ENCODE data around the gene PARD6G. TPM values are rescaled to one million over a fixed set of nuclear protein-coding genes. Genes with fewer than 3 reads are reported as not detected.

The PARD6G gene
- total RNA-seq, 4 donors from 2014 or later: 4.6 to 15.9 (median 11.9) TPM

DNA sequence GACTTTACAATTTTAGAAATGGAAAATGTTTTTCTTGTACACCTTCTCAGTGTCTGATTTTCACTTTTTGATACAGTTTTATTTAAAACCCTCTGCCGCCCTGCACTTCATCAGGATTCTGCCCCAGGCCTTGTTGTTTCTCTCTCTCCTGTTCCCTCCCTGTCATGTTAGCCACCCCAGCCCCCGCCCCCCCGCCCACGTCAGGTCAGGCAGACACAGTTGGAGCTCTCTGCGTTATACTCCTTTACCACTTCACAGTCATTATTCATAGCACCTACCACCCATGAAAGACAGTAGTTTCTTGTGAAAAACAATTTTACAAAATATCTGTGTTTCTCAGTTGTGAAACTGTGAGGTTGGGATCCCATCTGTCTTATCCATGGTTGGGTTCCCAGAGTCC is 116.8 kb downstream of the PARD6G start:
- no peak overlapping the region for H3K4me3 ChIP-seq
- intact Hi-C loops (cut with DNase I; ENCODE audit: low total_unique reads): no loop called here
- TF ChIP-seq POLR2A (IDR thresholded peaks at IDR 0.05): no peak
- TF ChIP-seq CTCF (IDR thresholded peaks at IDR 0.05): no peak
- DNase-seq: no peak
- no peak overlapping the region for H3K27ac ChIP-seq
- no peaks in the 10 kb centered on the region for H3K9me3 ChIP-seq
- no peaks in the 10 kb centered on the region for H3K36me3 ChIP-seq
- no peaks in the 10 kb centered on the region for H3K4me1 ChIP-seq
- no peaks in the 10 kb centered on the region for H3K27me3 ChIP-seq

- Histone ChIP-seq H3K4me1 (no peaks in the 10 kb centered on the region), H3K9me3 (no peaks in the 10 kb centered on the region), H3K27me3 (no peaks in the 10 kb centered on the region), H3K27ac (no peak overlapping the region), H3K36me3 (no peaks in the 10 kb centered on the region), H3K4me3 (no peak overlapping the region)
- TF ChIP-seq POLR2A (IDR thresholded peaks at IDR 0.05) (no peak), CTCF (IDR thresholded peaks at IDR 0.05) (no peak)
- no peak for DNase-seq
- intact Hi-C loops (cut with DNase I; ENCODE audit: low total_unique reads): no loop called here
Observed at GRCh38 chr18:80129672-80130367, 117.5 kb downstream of the PARD6G start.

GRCh38 chr18:80127635-80128034 is 119.7 kb downstream of the PARD6G start:
- Histone ChIP-seq H3K27ac (no peak overlapping the region), H3K27me3 (no peaks in the 10 kb centered on the region), H3K36me3 (no peaks in the 10 kb centered on the region), H3K4me1 (no peaks in the 10 kb centered on the region), H3K9me3 (no peaks in the 10 kb centered on the region), H3K4me3 (no peak overlapping the region)
- DNase-seq: no peak
- intact Hi-C loops (cut with DNase I; ENCODE audit: low total_unique reads): no loop called here
- no peak for TF ChIP-seq POLR2A (IDR thresholded peaks at IDR 0.05)

- no peaks in the 10 kb centered on the region for H3K4me1 ChIP-seq
- no peak overlapping the region for H3K27ac ChIP-seq
- H3K4me3 ChIP-seq: no peak overlapping the region
- no peaks in the 10 kb centered on the region for H3K9me3 ChIP-seq
- intact Hi-C loops (cut with DNase I; ENCODE audit: low total_unique reads): no loop called here
- no peaks in the 10 kb centered on the region for H3K36me3 ChIP-seq
- DNase-seq: no peak
- TF ChIP-seq POLR2A (IDR thresholded peaks at IDR 0.05): no peak
- H3K27me3 ChIP-seq: no peaks in the 10 kb centered on the region
Observed at GRCh38 chr18:80126797-80127196, 120.5 kb downstream of the PARD6G start.

DNA sequence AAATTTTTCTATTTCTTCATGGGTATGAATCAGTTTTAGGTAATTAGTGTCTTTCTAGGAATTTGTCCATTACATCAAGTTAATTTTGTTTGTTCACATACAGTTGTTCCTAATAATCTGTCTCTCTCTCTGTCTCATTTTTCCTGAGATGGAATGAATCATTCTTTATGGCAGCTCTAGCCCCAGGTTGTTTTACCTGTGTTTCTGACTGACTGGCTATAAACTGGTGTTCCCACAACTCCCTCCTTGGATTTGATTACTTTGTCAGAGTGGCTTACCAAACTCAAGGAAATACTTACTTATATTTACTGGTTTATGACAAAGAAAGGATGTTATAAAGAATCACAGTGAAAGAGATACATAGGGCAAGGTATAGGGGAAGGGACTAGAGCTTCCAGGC is 123.2 kb downstream of the PARD6G start:
- Histone ChIP-seq H3K27me3 (no peaks in the 10 kb centered on the region), H3K4me3 (no peak overlapping the region), H3K9me3 (no peaks in the 10 kb centered on the region), H3K27ac (no peak overlapping the region), H3K36me3 (no peaks in the 10 kb centered on the region), H3K4me1 (no peaks in the 10 kb centered on the region)
- intact Hi-C loops (cut with DNase I; ENCODE audit: low total_unique reads): no loop called here
- TF ChIP-seq CTCF (IDR thresholded peaks at IDR 0.05) (no peak), POLR2A (IDR thresholded peaks at IDR 0.05) (no peak)
- no peak for DNase-seq

DNA sequence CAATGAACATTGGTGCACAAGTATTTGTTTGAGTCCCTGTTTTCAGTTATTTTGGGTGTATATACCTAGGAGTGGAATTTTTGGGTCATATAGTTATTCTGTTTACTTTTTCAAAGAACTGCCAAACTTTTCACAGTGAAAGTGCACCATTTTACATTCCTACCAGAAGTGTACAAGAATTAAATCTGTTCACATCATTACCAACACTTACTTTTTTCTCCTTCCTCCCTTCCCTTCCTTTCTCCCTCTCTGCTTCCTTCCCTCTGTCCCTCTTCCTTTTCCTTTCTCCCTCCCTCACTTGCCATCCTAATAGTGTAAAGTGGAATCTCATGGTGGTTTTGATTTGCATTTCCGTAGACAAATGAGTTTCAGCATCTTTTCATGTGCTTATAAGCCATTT is 126.4 kb downstream of the PARD6G start:
- Histone ChIP-seq H3K27me3 (no peaks in the 10 kb centered on the region), H3K27ac (no peak overlapping the region), H3K9me3 (no peaks in the 10 kb centered on the region), H3K4me3 (no peak overlapping the region), H3K4me1 (no peaks in the 10 kb centered on the region), H3K36me3 (no peaks in the 10 kb centered on the region)
- no peak for TF ChIP-seq POLR2A (IDR thresholded peaks at IDR 0.05)
- no peak for TF ChIP-seq CTCF (IDR thresholded peaks at IDR 0.05)
- DNase-seq: no peak
- intact Hi-C loops (cut with DNase I; ENCODE audit: low total_unique reads): no loop called here
